Measurements from ENCODE around the gene SLFN5.
A peak's percentile ranks its signal among the peaks of the same experiment; 100 is the strongest.
"Not testable (repeated sequence)": the region's sequence is repeated elsewhere in the genome, so short reads cannot be mapped to it uniquely, and the experiment has no call there.

The SLFN5 gene

DNA sequence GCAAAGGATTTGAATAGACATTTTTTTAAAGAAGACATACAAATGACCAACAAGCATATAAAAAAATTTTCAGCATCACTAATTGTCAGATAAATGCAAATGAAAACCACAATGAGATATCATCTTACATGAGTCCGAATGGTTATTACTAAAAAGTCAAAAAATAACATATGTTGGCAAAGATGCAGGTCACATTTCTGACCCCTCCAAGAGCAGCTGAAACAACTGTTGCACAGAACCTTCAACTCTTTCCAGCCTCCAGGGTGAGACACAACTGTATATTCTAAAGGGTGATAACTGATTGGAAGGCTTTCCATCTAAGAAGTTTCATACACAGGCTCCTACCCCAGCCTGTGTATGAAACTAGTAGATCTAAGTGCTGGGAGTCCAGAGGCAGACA, 51.9 kb downstream of the SLFN5 start:
- no peak for DNase-seq

DNA sequence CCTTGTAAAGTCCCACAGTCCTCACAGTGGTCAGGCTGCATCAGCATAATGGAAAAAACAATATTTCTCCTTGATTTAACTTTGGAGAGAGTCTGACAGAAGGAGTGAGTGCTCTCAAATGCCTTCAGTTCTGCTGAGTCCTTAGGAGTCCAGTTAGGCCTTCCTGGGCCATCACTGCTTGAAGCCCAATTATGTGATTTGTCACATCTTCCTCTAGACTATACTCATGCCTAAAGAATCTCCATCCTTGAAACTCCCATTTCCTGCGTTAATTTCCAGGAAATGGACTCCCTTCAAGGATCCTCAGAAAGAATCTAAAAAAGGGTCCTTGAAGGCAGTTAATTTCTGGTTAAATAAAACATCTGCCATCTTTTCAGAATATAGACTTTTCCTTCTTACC, 52.8 kb downstream of the SLFN5 start:
- DNase-seq: no peak

GRCh38 chr17:35297666-35298065, 54.8 kb downstream of the SLFN5 start:
- no peak for DNase-seq

- no peak for DNase-seq
Measured at GRCh38 chr17:35298639-35299038, 55.8 kb downstream of the SLFN5 start.

- no peak for DNase-seq
Measured at GRCh38 chr17:35299135-35299534, 56.3 kb downstream of the SLFN5 start.

DNA sequence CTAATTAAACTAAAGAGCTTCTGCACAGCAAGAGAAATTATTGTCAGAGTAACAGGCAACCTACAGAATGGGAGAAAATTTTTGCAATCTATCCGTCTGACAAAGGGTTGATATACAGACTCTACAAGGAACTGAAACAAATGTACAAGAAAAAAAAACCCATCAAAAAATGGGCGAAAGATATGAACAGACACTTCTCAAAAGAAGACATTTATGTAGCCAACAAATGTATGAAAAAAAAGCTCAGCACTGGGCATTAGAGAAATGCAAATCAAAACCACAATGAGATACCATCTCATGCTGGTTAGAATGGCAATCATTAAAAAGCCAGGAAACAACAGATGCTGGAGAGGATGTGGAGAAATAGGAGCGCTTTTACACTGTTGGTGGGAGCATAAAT, 66.5 kb downstream of the SLFN5 start:
- not testable (repeated sequence) for DNase-seq

GRCh38 chr17:35312346-35312745, 69.5 kb downstream of the SLFN5 start:
- DNase-seq: no peak

DNA sequence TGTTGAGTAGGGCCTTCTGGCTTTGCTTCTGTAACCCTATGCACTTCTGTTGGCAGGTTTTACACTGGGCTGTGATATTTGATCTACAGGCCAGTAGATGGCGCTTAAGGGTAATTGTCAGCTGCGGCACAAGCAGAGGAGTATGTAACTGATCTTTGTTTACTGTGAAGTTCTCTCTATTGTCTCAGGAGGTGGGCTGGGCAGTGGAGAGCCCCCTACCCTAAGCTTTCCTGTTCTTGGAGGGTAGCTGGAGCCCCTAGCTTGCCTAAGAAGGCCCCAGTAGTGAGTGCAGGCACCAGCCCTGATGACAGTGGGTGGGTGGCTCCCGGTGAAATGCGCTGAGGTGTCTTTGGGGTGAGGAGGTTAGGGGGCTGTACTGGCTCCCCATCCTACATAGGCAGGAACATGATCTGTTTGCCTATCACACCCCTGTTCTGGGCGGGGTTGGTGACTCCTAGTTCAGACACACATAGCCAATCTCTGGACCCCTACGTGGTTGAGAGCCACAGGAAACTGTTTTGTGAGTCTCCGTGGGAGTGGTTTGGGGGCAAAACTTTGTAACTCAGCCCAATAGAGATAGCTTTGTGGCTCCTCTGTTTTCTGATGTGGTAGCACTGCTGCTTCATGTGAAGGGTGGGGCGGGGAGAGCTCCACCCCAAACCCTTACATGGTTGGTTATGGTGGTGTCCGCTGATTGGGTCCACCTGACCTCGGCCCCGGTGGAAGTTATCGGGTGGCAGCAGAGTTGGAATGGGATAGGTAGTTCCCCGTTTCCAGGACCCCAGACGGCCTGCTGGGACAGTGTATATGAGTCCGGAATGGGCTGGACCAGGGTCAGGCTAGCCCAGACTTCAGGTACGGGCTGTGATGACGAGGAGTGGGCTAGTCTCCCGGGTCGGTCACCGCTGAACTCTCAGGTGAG, 70.2 kb downstream of the SLFN5 start:
- peak; percentile 94 for DNase-seq

- peak; percentile 11 for DNase-seq
Measured at GRCh38 chr17:35313875-35314409, 71.1 kb downstream of the SLFN5 start.

GRCh38 chr17:35314415-35315216, 71.7 kb downstream of the SLFN5 start:
- no peak for DNase-seq

- DNase-seq: no peak
Measured at GRCh38 chr17:35315283-35315682, 72.4 kb downstream of the SLFN5 start.

GRCh38 chr17:35315971-35316370, 73.1 kb downstream of the SLFN5 start:
- no peak for DNase-seq

DNA sequence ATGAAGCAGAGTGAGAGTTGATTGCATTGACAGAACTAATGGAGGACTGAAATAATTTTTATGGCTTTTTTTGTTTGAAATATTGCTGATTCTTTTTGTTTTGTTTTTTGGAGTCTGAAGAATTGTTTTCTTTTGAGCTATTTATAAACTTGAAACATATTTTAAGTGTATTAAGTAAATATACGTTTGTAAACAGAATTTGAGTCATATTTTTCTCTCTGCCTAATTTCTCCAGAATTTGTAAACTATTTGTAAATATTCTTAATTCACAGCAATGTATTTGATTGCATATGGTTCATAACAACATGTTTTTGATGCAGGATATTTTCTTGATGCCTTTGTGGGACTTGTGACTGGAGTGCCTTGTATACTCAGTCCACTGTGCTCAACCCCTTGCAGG, 79.9 kb downstream of the SLFN5 start:
- no peak for DNase-seq
